HG03469 (cell line): ENCODE data around the gene UNC13B.

Experiments
- ATAC-seq: cut with Tn5 transposase; IDR thresholded peaks from one replicate; pipeline ENCODE4 v1.9.1; 2021; ENCODE audit warnings: mild to moderate bottlenecking, moderate library complexity, moderate number of reproducible peaks; ENCODE audit not compliant: unreplicated experiment

Gene UNC13B

GRCh38 chr9:35415402-35416097, 253.7 kb downstream of the UNC13B start:
- no peak for ATAC-seq

DNA sequence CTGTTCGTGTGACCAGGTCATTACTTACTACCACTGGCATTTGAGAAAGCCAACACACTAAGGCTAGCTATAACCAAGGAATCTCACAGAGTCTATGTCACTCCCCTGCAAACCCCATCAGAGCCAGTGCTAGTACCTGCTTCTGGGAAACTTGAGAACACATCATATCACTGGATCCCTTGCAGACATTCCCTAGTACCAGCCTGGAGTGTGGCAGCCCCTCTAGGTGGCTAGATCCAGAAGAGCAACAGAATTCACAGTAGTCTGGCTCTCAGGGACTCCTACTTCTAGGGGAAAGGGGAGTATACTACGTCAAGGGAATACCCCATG, 254.3 kb downstream of the UNC13B start:
- ATAC-seq, result no peak

GRCh38 chr9:35422346-35422745, 260.5 kb downstream of the UNC13B start:
- ATAC-seq, result no peak

DNA sequence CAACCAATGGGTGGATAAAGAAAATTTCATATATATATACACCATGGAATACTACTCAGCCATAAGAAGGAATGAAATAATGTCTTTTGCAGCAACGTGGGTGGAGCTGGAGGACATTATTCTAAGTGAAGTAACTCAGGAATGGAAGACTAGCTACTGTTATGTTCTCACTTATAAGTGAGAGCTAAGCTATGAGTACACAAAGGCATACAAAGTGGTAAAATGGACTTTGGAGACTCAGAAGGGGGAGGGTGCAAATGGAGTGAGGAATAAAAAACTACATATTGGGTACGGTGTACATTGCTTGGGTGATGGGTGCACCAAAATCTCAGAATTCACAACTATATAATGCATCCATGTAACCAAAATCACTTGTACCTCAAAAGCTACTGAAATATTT, 260.9 kb downstream of the UNC13B start:
- ATAC-seq, result no peak

DNA sequence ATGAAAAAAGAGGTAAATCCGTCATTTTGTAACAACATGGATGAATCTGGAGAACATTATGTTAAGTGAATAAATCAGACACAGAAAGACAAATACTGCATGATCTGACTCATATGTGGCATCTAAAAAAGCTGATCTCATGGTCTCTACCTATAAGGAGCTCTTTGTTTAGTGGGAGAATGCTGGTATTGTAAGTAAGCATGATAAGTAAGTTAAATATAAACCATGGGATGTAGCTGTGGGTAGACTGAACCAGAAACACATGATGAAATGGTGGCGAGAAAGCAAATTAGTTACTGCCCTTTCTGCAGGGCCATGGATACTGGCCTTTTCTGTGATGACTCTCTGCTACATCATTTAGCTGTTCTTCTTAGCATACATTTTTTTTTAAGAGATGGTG, 261.7 kb downstream of the UNC13B start:
- ATAC-seq, result no peak

DNA sequence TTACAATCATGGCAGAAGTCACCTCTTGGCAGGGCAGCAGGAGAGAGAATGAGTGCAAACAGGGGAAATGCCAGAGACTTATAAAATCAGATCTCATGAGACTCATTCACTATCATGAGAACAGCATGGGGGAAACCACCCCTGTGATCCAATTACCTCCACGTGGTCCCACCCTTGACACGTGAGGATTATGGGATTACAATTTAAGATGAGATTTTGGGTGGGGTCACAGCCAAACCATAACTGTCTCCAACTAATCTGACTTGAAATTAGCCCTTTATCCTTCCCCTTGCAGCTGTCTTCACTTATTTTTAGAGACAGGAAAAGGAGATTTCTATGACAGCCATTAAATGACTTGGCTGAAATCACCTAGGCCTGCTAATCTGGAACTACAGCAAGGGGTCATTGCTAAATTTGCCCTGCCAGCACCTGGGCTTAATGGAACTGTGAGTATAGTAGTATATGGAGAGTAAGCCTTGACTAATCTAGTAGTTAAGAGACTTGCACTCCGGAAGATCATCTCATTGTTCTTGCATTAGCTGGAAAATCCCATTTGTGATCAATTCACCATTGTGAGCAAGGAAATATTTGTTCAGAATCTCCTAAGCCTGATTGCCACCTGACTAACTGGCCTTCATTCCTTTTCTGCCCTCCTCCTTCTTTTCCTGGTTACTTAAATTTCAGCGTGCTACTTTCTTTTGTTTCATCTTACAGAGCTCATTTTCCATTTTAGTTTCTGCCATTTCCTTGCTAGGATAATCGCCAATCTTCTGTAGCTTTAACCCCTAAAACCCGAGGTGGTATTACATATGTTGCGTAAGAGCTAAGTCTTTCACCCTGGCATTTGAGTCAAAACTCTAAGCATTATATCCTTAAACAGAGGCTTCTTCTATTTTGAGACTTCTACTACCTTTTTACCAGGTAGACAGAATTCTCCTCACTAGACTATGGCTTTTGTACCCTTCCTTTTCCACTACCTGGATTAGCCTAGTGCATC, 262.8 kb downstream of the UNC13B start:
- no peak for ATAC-seq

GRCh38 chr9:35426627-35427026, 264.8 kb downstream of the UNC13B start:
- no peak for ATAC-seq

- no peak for ATAC-seq
Measured at GRCh38 chr9:35431467-35431866, 269.7 kb downstream of the UNC13B start.

- no peak for ATAC-seq
Measured at GRCh38 chr9:35432076-35432475, 270.3 kb downstream of the UNC13B start.

- ATAC-seq, result no peak
Measured at GRCh38 chr9:35436933-35437332, 275.1 kb downstream of the UNC13B start.

DNA sequence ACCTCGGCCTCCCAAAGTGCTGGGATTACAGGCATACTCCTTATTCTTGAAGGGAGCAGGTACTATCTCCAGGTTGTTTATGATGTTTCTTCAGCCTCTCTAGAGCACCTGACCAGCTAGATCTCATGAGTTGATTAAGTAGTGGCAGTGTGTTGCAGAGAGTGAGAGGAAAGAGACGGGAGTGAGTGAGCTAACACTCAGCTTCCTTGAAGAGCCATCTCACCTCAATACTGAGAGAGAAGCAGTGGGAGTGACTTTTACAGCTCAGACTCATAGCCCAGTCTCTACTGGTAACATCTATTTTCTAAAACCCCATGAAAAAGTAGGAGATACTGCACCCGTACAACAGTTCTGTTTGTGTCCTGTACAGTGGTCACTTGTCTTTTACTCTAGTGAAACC, 284.2 kb downstream of the UNC13B start:
- ATAC-seq, result no peak

DNA sequence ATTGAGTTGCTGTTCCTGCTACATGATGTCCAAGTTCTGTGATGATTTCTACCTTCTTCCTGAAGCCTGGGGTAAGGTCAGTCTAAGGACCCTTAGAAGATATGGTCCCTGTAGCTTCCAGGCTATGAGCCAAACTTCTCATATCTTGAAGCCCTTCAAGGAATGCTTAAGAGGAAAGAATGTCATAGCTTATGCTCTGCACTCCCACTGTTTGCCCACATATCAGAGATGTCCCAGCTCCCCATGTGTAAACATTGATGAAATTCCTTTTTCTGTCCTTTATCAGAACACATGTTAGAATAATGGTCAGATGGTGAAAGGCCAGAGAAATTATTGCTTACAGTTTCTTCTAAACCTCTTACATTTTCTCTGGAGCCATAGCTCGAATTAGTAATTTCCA, 286.7 kb downstream of the UNC13B start:
- ATAC-seq, result no peak

DNA sequence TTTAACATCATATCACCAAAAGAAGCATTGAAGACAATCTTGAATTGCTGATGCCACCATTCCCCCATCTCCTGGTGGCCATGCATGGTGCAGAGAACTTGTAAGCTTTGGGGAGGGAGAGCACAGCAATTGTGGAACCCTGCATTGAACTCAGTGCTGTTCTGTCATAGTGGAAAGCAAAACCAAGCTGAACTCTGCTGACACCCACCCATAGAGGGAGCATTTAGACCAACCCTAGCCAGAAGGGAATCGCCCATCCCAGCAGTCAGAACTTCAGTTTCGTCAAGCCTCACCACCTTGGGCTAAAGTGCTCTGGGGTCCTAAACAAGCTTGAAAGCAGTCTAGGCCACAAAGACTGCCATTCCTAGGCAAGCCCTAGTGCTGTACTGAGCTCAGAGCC, 290.7 kb downstream of the UNC13B start:
- ATAC-seq, result no peak

DNA sequence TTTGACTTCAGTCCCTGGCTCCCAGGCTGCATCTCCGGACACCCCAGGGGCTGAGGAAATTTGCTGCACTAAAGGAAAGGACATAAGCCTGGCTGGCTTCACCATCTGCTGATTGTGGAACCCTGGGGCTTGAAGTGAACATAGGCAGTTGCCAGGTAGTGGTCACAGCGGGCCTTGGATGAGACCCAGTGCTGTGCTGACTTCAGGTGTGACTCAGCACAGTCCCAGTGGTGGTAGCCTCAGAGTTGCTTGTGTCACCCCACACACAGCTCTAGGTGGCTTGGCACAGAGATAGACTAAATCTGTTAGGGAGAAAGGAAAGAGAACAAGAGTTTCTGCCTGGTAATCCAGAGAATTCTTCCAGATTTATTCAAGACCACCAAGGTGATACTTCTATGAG, 292.0 kb downstream of the UNC13B start:
- no peak for ATAC-seq
